Vagina (tissue), 2 donors: ENCODE data around the gene FAM3D. TPM values are rescaled to one million over a fixed set of nuclear protein-coding genes. Genes with fewer than 3 reads are reported as not detected.

Experiments used
- DNase-seq, 2 donors: peaks; one replicate each; pipeline ENCODE4 v3.0.0-alpha.2; 2017; ENCODE audit errors: extremely low spot score in 2 of 2
- H3K27ac ChIP-seq: fragments of 200-600 bp; sonication (generic); one replicate; pipeline ENCODE4 v1.5.1; 2019
- H3K27me3 ChIP-seq: fragments of 200-600 bp; sonication (generic); one replicate; pipeline ENCODE4 v1.5.1; 2019
- H3K36me3 ChIP-seq, 2 donors: fragments of 200-600 bp; sonication (generic); one replicate each; pipeline ENCODE4 v1.5.1; 2017 to 2019
- H3K4me1 ChIP-seq: fragments of 200-600 bp; sonication (generic); one replicate; pipeline ENCODE4 v1.5.1; 2019
- H3K4me3 ChIP-seq, 2 donors: fragments of 200-600 bp; sonication (generic); 1 replicate in 1 of 2; 2 replicates in 1 of 2; pipeline ENCODE4 v1.5.1; 2016 to 2019
- H3K9me3 ChIP-seq: fragments of 200-600 bp; sonication (generic); one replicate; pipeline ENCODE4 v1.5.1; 2019
- POLR2A ChIP-seq, 2 donors: fragments of 450-650 bp; IDR thresholded peaks; one replicate each; pipeline ENCODE4 v1.6.1; 2017; ENCODE audit warnings: antibody characterized with exemption in 2 of 2, mild to moderate bottlenecking in 2 of 2, moderate library complexity in 2 of 2
- POLR2AphosphoS5 ChIP-seq, 2 donors: sonication (generic); formaldehyde crosslinking; IDR thresholded peaks; one replicate each; pipeline ENCODE4 v1.9.0; 2017; ENCODE audit warnings: antibody characterized with exemption in 2 of 2, mild to moderate bottlenecking in 2 of 2, low read depth in 1 of 2; ENCODE audit not compliant: insufficient read depth in 1 of 2
- intact Hi-C: fragments of 100-400 bp; cut with DNase I; formaldehyde crosslinking; loops from one replicate; pipeline ENCODE4 v1.15.1; 2023
- total RNA-seq: library from RNA; depleted of rRNA; stranded (reverse); fragments of >200 nt; gene quantifications from one replicate; pipeline ENCODE4 v1.2.3, GENCODE V29; 2016
- TF ChIP-seq, protein P1 (sequence below), 3 experiments: fragments of 450-650 bp in 2 of 3; fragments of 200-600 bp in 1 of 3; sonication (generic) in 1 of 3; IDR thresholded peaks; one replicate each; pipeline ENCODE4 v1.5.1; 2017 to 2019; ENCODE audit warnings: antibody characterized with exemption in 3 of 3, mild to moderate bottlenecking in 2 of 3, moderate library complexity in 2 of 3

The FAM3D gene
- total RNA-seq, 1 donor from 2014 or later = 13.5 TPM

DNA sequence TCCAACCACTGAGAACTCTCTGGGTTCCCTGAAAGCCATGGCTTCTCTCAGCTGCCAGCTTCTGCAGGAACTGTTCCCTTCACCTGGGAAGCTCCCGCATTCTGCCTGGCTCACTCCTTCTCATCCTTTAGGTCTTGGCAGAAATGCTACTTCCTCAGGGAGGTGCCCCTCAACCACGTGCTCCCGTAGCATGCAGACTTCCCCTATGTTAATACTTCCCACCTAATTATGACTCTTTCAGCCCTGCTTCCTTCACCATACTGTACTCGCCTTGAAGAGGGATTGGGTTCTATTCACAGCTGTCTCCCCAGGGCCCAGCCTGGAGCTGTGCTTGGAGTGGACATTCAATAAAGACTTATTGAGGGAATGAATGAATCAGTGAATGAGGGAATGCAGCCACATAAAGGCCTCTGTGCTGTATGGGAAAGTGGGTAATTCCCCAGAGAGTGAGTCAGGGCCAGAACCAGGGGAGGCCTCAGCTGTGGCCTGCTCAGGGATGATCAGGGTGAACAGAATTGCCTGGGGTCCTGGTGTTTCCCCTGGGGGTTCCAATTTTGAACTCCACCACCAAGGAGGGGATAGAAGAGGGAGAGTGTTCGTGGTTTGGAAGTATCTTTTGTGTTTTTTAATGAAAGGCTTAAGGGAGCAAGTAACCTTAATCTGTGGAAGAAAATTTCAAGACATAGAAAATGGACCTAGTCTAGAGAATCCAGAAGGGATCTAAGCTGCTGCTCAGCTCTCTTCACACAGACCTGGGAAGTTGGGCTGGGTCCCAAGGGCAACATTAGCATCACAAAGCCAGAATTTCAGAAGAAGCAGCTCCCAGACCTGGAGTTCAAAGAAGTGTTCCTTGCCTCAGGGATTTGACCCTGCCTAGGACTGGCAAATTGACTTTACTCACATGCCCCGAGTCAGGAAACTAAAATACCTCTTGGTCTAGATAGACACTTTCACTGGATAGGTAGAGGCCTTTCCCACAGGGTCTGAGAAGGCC, 74.8 kb downstream of the FAM3D start:
- intact Hi-C loops = no loop called here
- H3K4me1 ChIP-seq = peaks cover 2% of the 10 kb centered on the region
- no peak overlapping the region for H3K27ac ChIP-seq
- no peaks in the 10 kb centered on the region for H3K9me3 ChIP-seq
- H3K36me3 ChIP-seq = no peaks in the 10 kb centered on the region
- H3K27me3 ChIP-seq = no peaks in the 10 kb centered on the region
- TF ChIP-seq POLR2A (IDR thresholded peaks at IDR 0.05) (no peak), POLR2AphosphoS5 (IDR thresholded peaks at IDR 0.05; ENCODE audit: insufficient read depth in 1 of 2, low read depth in 1 of 2) (no peak)
- TF ChIP-seq, protein P1, sequence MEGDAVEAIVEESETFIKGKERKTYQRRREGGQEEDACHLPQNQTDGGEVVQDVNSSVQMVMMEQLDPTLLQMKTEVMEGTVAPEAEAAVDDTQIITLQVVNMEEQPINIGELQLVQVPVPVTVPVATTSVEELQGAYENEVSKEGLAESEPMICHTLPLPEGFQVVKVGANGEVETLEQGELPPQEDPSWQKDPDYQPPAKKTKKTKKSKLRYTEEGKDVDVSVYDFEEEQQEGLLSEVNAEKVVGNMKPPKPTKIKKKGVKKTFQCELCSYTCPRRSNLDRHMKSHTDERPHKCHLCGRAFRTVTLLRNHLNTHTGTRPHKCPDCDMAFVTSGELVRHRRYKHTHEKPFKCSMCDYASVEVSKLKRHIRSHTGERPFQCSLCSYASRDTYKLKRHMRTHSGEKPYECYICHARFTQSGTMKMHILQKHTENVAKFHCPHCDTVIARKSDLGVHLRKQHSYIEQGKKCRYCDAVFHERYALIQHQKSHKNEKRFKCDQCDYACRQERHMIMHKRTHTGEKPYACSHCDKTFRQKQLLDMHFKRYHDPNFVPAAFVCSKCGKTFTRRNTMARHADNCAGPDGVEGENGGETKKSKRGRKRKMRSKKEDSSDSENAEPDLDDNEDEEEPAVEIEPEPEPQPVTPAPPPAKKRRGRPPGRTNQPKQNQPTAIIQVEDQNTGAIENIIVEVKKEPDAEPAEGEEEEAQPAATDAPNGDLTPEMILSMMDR (IDR thresholded peaks at IDR 0.05) = no peak
- DNase-seq = no peak
- no peak overlapping the region for H3K4me3 ChIP-seq

DNA sequence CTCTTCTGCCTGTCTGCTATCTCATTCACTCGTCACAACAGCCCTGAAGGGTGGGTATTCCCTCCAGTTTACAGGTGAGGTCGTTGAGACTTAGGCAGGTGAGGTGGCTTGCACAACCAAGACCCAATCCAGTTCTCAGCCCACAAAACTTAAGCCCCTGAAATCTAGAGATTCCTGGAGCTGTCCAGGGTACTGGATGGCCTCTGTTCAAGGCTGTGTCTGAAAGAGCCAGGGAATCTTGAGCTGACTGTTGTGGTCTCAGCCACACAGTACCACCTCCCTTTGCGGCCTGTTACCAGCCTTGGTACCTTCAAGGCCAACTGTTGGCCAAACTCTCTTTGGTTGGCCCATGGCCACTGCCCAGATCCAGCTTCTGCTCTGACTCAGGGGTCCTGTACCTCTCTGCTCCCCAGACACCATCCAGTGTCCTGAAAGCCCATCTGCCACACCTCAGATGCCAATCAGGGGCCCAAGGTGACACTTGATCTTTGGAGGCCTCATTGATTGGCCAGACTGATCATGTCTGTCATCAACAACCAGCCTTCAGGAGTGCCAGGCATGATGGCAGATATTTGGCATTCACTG, 78.5 kb downstream of the FAM3D start:
- TF ChIP-seq POLR2A (IDR thresholded peaks at IDR 0.05) (no peak), POLR2AphosphoS5 (IDR thresholded peaks at IDR 0.05; ENCODE audit: insufficient read depth in 1 of 2, low read depth in 1 of 2) (no peak)
- TF ChIP-seq, protein P1 (IDR thresholded peaks at IDR 0.05) = no peak
- no peak for DNase-seq
- no peaks in the 10 kb centered on the region for H3K9me3 ChIP-seq
- peaks cover 28% of the 10 kb centered on the region for H3K4me1 ChIP-seq
- H3K27me3 ChIP-seq = no peaks in the 10 kb centered on the region
- no peak overlapping the region for H3K27ac ChIP-seq
- intact Hi-C loops = no loop called here
- no peak overlapping the region for H3K4me3 ChIP-seq
- H3K36me3 ChIP-seq = no peaks in the 10 kb centered on the region

DNA sequence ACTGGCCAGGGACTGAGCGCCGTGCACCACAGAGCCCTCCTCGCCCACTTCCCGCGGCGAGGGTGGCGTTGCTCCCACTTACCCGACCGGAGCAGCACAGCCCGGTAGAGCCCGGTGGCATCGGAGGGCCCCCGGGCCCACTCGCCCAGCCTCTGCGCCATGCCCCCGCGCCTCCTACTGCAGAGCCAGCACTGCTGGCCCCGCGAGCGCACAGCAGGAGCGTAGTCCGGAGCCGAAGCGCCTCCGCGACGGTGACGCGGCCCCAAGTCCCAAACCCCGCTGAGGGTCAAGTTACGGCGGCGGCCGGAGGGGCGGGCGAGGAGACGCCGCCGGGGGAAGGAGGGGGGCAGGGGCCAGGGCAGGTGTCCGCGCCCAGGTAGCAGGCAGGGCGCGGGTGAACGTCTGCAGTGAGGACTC, 79.8 kb downstream of the FAM3D start:
- intact Hi-C loops = no loop called here
- TF ChIP-seq POLR2A (IDR thresholded peaks at IDR 0.05) (no peak), POLR2AphosphoS5 (IDR thresholded peaks at IDR 0.05; ENCODE audit: insufficient read depth in 1 of 2, low read depth in 1 of 2) (no peak)
- TF ChIP-seq, protein P1 (IDR thresholded peaks at IDR 0.05) = no peak
- Histone ChIP-seq H3K4me1 (peaks cover 28% of the 10 kb centered on the region), H3K27ac (no peak overlapping the region), H3K27me3 (no peaks in the 10 kb centered on the region), H3K4me3 (peak overlapping the region in 1 of 2 donors; percentile 30), H3K36me3 (no peaks in the 10 kb centered on the region), H3K9me3 (no peaks in the 10 kb centered on the region)
- no peak for DNase-seq

DNA sequence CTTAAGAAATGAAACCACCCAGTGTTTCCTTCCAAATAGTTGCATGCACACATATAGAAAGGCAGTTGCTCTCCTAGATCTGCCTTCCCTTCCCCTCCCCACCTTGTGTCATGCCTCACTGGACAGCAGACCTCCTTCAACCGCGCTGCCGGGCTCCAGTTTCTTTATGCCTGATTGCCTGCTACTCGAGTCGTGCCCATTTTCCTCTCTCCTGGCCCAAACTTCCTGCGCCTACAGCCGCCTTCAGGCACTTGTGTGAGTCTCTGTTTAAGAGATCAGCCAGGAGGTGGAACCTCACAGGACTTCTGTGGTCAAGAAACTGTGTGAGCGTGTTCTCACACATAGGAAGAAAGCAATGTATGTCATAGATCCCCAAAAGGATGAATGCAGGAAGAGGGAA, 80.6 kb downstream of the FAM3D start:
- H3K9me3 ChIP-seq = no peaks in the 10 kb centered on the region
- TF ChIP-seq, protein P1 (IDR thresholded peaks at IDR 0.05) = no peak
- TF ChIP-seq POLR2AphosphoS5 (IDR thresholded peaks at IDR 0.05; ENCODE audit: insufficient read depth in 1 of 2, low read depth in 1 of 2) (no peak), POLR2A (IDR thresholded peaks at IDR 0.05) (no peak)
- peak overlapping the region; percentile 49 to 58 for H3K4me3 ChIP-seq
- H3K27ac ChIP-seq = no peak overlapping the region
- intact Hi-C loops = no loop called here
- no peaks in the 10 kb centered on the region for H3K27me3 ChIP-seq
- no peak for DNase-seq
- H3K36me3 ChIP-seq = no peaks in the 10 kb centered on the region
- peaks cover 28% of the 10 kb centered on the region for H3K4me1 ChIP-seq
